ENCODE results near the gene NUTM2D.
A peak's percentile ranks its signal among the peaks of the same experiment; 100 is the strongest.
"Not testable (repeated sequence)": the region's sequence is repeated elsewhere in the genome, so short reads cannot be mapped to it uniquely, and the experiment has no call there.

The NUTM2D gene

GRCh38 chr10:87342711-87343258, 14.8 kb upstream of the NUTM2D start:
- H3K36me3 ChIP-seq (ENCODE audit: insufficient read depth, low read length); H3K27me3 ChIP-seq (ENCODE audit: insufficient read depth, low read length, poor library complexity); H3K9me3 ChIP-seq (ENCODE audit: insufficient read depth, low read length, severe bottlenecking); H3K4me2 ChIP-seq (ENCODE audit: insufficient read depth, low read length); H2AFZ ChIP-seq (ENCODE audit: low read depth, low read length); H4K20me1 ChIP-seq (ENCODE audit: insufficient read depth, low read length): not testable (repeated sequence)
- Histone ChIP-seq H3K79me2 (ENCODE audit: insufficient read depth, low read length) (peaks cover 14% of the 10 kb centered on the region; the same call in 1 of the 2 replicates), H3K4me3 (ENCODE audit: low read depth in 1 of 2, low read length in 2 of 2) (peak overlapping the region in 1 of 2 experiments; percentile 52; a peak in 2 of 4 replicates), H3K27ac (ENCODE audit: low read length) (peak overlapping the region; percentile 36; the same call in 1 of the 2 replicates), H3K4me1 (ENCODE audit: insufficient read depth, low read length) (peaks cover 10% of the 10 kb centered on the region; the same call in 1 of the 2 replicates), H3K9ac (ENCODE audit: low read depth, low read length) (peak overlapping the region; percentile 53)
- DNase-seq: peak; percentile 75
- peak; percentile 80 for ATAC-seq (ENCODE audit: insufficient read depth, low read depth)
- peak; percentile 38 for TF ChIP-seq CTCF (IDR thresholded peaks at IDR 0.05; ENCODE audit: borderline replicate concordance, extremely low read depth, low read length, poor library complexity, severe bottlenecking)

- not testable (repeated sequence) for H3K27ac ChIP-seq (ENCODE audit: low read length); H4K20me1 ChIP-seq (ENCODE audit: insufficient read depth, low read length); H3K27me3 ChIP-seq (ENCODE audit: insufficient read depth, low read length, poor library complexity); H3K9ac ChIP-seq (ENCODE audit: low read depth, low read length); H3K36me3 ChIP-seq (ENCODE audit: insufficient read depth, low read length); H2AFZ ChIP-seq (ENCODE audit: low read depth, low read length); DNase-seq; H3K79me2 ChIP-seq (ENCODE audit: insufficient read depth, low read length); H3K4me3 ChIP-seq (ENCODE audit: low read depth in 1 of 2, low read length in 2 of 2); H3K9me3 ChIP-seq (ENCODE audit: insufficient read depth, low read length, severe bottlenecking); ATAC-seq (ENCODE audit: insufficient read depth, low read depth); H3K4me2 ChIP-seq (ENCODE audit: insufficient read depth, low read length); H3K4me1 ChIP-seq (ENCODE audit: insufficient read depth, low read length)
Observed at GRCh38 chr10:87345743-87346142, 11.8 kb upstream of the NUTM2D start.

GRCh38 chr10:87350161-87350560, 7.4 kb upstream of the NUTM2D start:
- H3K4me2 ChIP-seq (ENCODE audit: insufficient read depth, low read length); H3K36me3 ChIP-seq (ENCODE audit: insufficient read depth, low read length); H2AFZ ChIP-seq (ENCODE audit: low read depth, low read length); H3K9ac ChIP-seq (ENCODE audit: low read depth, low read length); H3K27ac ChIP-seq (ENCODE audit: low read length); H3K79me2 ChIP-seq (ENCODE audit: insufficient read depth, low read length); H3K4me1 ChIP-seq (ENCODE audit: insufficient read depth, low read length); ATAC-seq (ENCODE audit: insufficient read depth, low read depth); H3K27me3 ChIP-seq (ENCODE audit: insufficient read depth, low read length, poor library complexity); H3K9me3 ChIP-seq (ENCODE audit: insufficient read depth, low read length, severe bottlenecking); H4K20me1 ChIP-seq (ENCODE audit: insufficient read depth, low read length); H3K4me3 ChIP-seq (ENCODE audit: low read depth in 1 of 2, low read length in 2 of 2); DNase-seq: not testable (repeated sequence)

GRCh38 chr10:87352825-87353224, 4.7 kb upstream of the NUTM2D start:
- H3K27ac ChIP-seq (ENCODE audit: low read length); ATAC-seq (ENCODE audit: insufficient read depth, low read depth); H3K36me3 ChIP-seq (ENCODE audit: insufficient read depth, low read length); H3K4me2 ChIP-seq (ENCODE audit: insufficient read depth, low read length); H3K9me3 ChIP-seq (ENCODE audit: insufficient read depth, low read length, severe bottlenecking); DNase-seq; H4K20me1 ChIP-seq (ENCODE audit: insufficient read depth, low read length); H3K4me1 ChIP-seq (ENCODE audit: insufficient read depth, low read length); H3K9ac ChIP-seq (ENCODE audit: low read depth, low read length); H3K79me2 ChIP-seq (ENCODE audit: insufficient read depth, low read length); H3K4me3 ChIP-seq (ENCODE audit: low read depth in 1 of 2, low read length in 2 of 2); H2AFZ ChIP-seq (ENCODE audit: low read depth, low read length); H3K27me3 ChIP-seq (ENCODE audit: insufficient read depth, low read length, poor library complexity): not testable (repeated sequence)

- H3K79me2 ChIP-seq (ENCODE audit: insufficient read depth, low read length); H3K9ac ChIP-seq (ENCODE audit: low read depth, low read length); H3K4me2 ChIP-seq (ENCODE audit: insufficient read depth, low read length); H3K27me3 ChIP-seq (ENCODE audit: insufficient read depth, low read length, poor library complexity); H3K9me3 ChIP-seq (ENCODE audit: insufficient read depth, low read length, severe bottlenecking); H3K4me3 ChIP-seq (ENCODE audit: low read depth in 1 of 2, low read length in 2 of 2); H3K27ac ChIP-seq (ENCODE audit: low read length); H2AFZ ChIP-seq (ENCODE audit: low read depth, low read length); H3K4me1 ChIP-seq (ENCODE audit: insufficient read depth, low read length); ATAC-seq (ENCODE audit: insufficient read depth, low read depth); DNase-seq; H3K36me3 ChIP-seq (ENCODE audit: insufficient read depth, low read length); H4K20me1 ChIP-seq (ENCODE audit: insufficient read depth, low read length): not testable (repeated sequence)
Observed at GRCh38 chr10:87355110-87355509, 2.4 kb upstream of the NUTM2D start.

- H3K9me3 ChIP-seq (ENCODE audit: insufficient read depth, low read length, severe bottlenecking); H3K4me2 ChIP-seq (ENCODE audit: insufficient read depth, low read length); H3K27me3 ChIP-seq (ENCODE audit: insufficient read depth, low read length, poor library complexity); H3K79me2 ChIP-seq (ENCODE audit: insufficient read depth, low read length); H3K4me1 ChIP-seq (ENCODE audit: insufficient read depth, low read length); H3K36me3 ChIP-seq (ENCODE audit: insufficient read depth, low read length); H3K9ac ChIP-seq (ENCODE audit: low read depth, low read length); DNase-seq; H4K20me1 ChIP-seq (ENCODE audit: insufficient read depth, low read length); ATAC-seq (ENCODE audit: insufficient read depth, low read depth); H2AFZ ChIP-seq (ENCODE audit: low read depth, low read length); H3K27ac ChIP-seq (ENCODE audit: low read length); H3K4me3 ChIP-seq (ENCODE audit: low read depth in 1 of 2, low read length in 2 of 2): not testable (repeated sequence)
Observed at GRCh38 chr10:87358159-87358558, 615 bp downstream of the NUTM2D start.

GRCh38 chr10:87369514-87370112, 12.1 kb downstream of the NUTM2D start:
- H3K4me1 ChIP-seq (ENCODE audit: insufficient read depth, low read length); H3K36me3 ChIP-seq (ENCODE audit: insufficient read depth, low read length); H3K4me3 ChIP-seq (ENCODE audit: low read depth in 1 of 2, low read length in 2 of 2); H3K79me2 ChIP-seq (ENCODE audit: insufficient read depth, low read length); H3K9ac ChIP-seq (ENCODE audit: low read depth, low read length); H3K9me3 ChIP-seq (ENCODE audit: insufficient read depth, low read length, severe bottlenecking); H3K4me2 ChIP-seq (ENCODE audit: insufficient read depth, low read length); ATAC-seq (ENCODE audit: insufficient read depth, low read depth); DNase-seq; H3K27ac ChIP-seq (ENCODE audit: low read length); H4K20me1 ChIP-seq (ENCODE audit: insufficient read depth, low read length); H2AFZ ChIP-seq (ENCODE audit: low read depth, low read length); H3K27me3 ChIP-seq (ENCODE audit: insufficient read depth, low read length, poor library complexity): not testable (repeated sequence)
